AG04450 (cell line): ENCODE results near the gene MTUS2. TPM values are rescaled to one million over a fixed set of nuclear protein-coding genes. Genes with fewer than 3 reads are reported as not detected.

Source experiments
- CTCF ChIA-PET: fragments of 300-600, 350-600 bp; formaldehyde crosslinking; extraction: SDS; loops from one replicate; lab custom pipeline; 2022; ENCODE audit warnings: antibody characterized with exemption, inconsistent platforms; lab: Charles Lee
- POLR2A ChIA-PET: fragments of 350-600 bp; formaldehyde crosslinking; extraction: SDS; loops from one replicate; lab custom pipeline; 2021; ENCODE audit warnings: antibody characterized with exemption, inconsistent platforms; lab: Yijun Ruan, JAX
- DNase-seq: peaks from one replicate; pipeline ENCODE4 v3.0.0-alpha.2; 2011; ENCODE audit warnings: low read depth, low spot score
- H3K27ac ChIP-seq: one replicate; pipeline ENCODE4 v1.5.1; 2012; ENCODE audit warnings: low read depth, low read length, control low read depth
- H3K27me3 ChIP-seq: one replicate; pipeline ENCODE4 v1.6.0; 2012; ENCODE audit warnings: low read length; ENCODE audit not compliant: control insufficient read depth, insufficient read depth
- H3K4me3 ChIP-seq: 2 replicates; pipeline ENCODE4 v1.5.1; 2011; ENCODE audit warnings: mild to moderate bottlenecking, low read depth, low read length, control low read depth
- H3K9me3 ChIP-seq: 2 replicates; pipeline ENCODE4 v1.5.1; 2012; ENCODE audit warnings: low read length; ENCODE audit not compliant: control insufficient read depth, insufficient read depth
- CTCF ChIP-seq: IDR thresholded peaks from 2 replicates; pipeline ENCODE4 v1.5.1; 2011; ENCODE audit warnings: low read depth, low read length, control low read depth, inconsistent platforms
- polyA plus RNA-seq: library from polyadenylated mRNA; depleted of rRNA; stranded (reverse); fragments of >200 nt; gene quantifications from 2 replicates; pipeline ENCODE4 v1.2.3, GENCODE V29; 2011

Gene MTUS2
- polyA plus RNA-seq, 1 experiment: 0.02 TPM

DNA sequence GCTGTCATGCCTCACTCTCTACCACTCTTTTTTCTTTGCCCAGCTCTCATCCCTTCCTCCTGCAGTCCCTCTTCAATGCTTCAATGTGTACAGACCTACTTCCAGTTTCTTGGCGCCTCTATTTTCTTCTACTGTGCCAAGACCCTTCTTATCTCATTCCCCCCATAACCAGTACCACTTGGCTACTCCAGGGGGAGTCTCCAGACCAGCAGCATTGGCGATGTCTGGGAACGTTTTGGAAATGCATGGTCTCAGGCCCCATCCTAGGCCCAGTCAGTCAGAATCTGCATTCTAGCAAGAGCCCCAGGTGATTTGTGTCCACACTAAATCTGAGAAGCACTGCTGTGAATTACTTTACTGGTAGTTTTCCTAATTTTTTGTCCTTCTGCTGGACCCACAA lies 577.1 kb downstream of the MTUS2 start:
- TF ChIP-seq CTCF: no peak
- Histone ChIP-seq H3K27ac (no peak overlapping the region), H3K9me3 (no peaks in the 10 kb centered on the region), H3K27me3 (peaks cover 5% of the 10 kb centered on the region), H3K4me3 (no peak overlapping the region)
- CTCF ChIA-PET: no interaction called here
- POLR2A ChIA-PET: no interaction called here
- DNase-seq: no peak

DNA sequence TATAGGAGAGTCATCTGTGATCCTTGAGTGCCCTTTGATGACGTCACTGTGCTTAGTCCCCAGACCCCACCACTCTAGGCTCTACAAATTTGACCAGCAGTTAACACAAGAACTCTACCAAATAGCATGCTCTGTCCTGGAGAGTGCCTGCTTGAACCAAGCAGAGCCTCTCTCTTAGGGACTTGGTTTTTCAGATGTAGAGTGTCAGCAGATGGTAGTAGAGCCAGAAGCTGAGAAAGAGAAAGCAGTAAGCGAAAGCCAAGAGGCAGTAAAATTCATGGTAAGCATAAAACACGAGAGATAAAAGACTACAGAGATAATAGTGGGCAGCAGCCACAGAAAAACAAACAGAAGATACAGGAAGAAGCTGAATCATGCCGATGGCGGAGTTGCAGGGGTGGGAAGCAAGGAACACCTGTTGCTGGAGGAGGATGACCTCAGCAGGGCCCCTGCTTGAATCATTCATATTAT lies 582.1 kb downstream of the MTUS2 start:
- no peak overlapping the region for H3K27ac ChIP-seq
- H3K4me3 ChIP-seq: peak overlapping the region; percentile 10; the same call in 1 of the 2 replicates
- peak; percentile 15 for DNase-seq
- ChIA-PET POLR2A (no interaction called here), CTCF (no interaction called here)
- no peaks in the 10 kb centered on the region for H3K9me3 ChIP-seq
- H3K27me3 ChIP-seq: no peaks in the 10 kb centered on the region
- no peak for TF ChIP-seq CTCF

DNA sequence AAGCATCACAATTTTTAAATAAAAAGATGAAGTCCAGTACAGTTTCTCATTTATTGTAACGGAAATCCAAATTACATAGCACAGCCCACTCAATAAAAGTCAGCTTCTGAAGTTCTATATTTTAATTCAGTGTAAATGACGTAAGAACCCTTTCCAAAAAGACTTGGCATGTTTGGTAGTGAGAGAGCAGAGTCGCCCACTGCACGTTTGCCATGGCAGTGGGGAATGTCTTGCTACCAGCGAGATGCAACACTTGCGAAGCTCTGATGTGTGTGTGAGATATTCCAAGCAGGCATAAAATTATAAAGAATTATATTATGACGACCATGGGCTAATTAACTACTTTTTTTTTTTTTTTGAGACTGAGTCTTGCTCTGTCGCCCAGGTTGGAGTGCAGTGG lies 585.3 kb downstream of the MTUS2 start:
- CTCF ChIA-PET: interaction anchor here (0.7 kb wide), 1 partner anchor 11 kb away, joined by 3 read pairs; no protein-coding TSS in a partner anchor
- no peak for DNase-seq
- Histone ChIP-seq H3K27ac (no peak overlapping the region), H3K27me3 (no peaks in the 10 kb centered on the region), H3K4me3 (no peak overlapping the region), H3K9me3 (no peaks in the 10 kb centered on the region)
- no peak for TF ChIP-seq CTCF
- POLR2A ChIA-PET: no interaction called here

DNA sequence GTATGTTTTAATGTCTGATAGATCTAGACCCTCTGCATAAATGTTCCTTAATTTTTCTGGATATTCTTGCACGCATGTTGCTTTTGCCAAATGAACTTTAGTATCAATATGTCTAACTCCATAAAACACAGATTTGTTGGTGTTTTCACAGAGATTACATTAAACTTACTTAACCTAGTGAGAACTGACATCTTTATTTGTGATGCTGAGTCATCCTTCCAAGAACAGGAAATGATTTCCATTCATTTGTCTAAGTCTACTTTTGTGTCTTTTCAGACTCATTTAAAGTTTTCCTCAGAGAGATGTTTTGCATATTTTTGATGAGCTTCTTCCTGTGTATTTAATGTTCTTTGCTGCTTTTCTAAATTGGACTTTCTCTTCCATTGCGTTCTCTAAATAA lies 591.3 kb downstream of the MTUS2 start:
- POLR2A ChIA-PET: no interaction called here
- Histone ChIP-seq H3K27me3 (no peaks in the 10 kb centered on the region), H3K9me3 (no peaks in the 10 kb centered on the region), H3K27ac (no peak overlapping the region), H3K4me3 (no peak overlapping the region)
- no peak for TF ChIP-seq CTCF
- no peak for DNase-seq
- CTCF ChIA-PET: no interaction called here

DNA sequence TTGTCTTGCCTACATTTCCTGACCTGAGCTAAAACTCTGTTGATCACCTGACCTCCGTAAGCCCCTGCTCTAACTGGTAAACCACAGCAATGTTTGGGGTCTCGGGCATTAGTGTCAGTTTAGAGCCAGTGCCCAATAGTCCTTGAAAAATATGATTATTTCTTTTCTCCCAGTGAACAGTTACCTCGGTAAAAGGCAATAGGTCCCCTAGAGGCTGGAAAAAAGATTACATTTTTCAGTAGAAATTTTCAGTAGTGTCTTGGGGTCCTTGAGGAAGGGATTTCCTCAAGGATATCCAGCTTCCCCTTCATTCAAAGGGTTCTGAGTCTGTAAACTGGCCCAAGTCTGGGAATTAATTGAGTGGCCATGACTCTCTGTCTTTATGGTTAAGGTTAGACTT lies 597.9 kb downstream of the MTUS2 start:
- no peak overlapping the region for H3K4me3 ChIP-seq
- ChIA-PET POLR2A (no interaction called here), CTCF (no interaction called here)
- no peak overlapping the region for H3K27ac ChIP-seq
- TF ChIP-seq CTCF: no peak
- no peaks in the 10 kb centered on the region for H3K9me3 ChIP-seq
- peaks cover 5% of the 10 kb centered on the region for H3K27me3 ChIP-seq
- DNase-seq: no peak
